Stimulated activated CD8-positive, alpha-beta memory T cell treated with anti-CD3 and anti-CD28 coated beads, Interleukin-15, amount 100 ng/mL, for 24 hours (primary cell): ENCODE results near the gene LRRC61.
"Not testable (repeated sequence)": the region's sequence is repeated elsewhere in the genome, so short reads cannot be mapped to it uniquely, and the experiment has no call there.

Source experiments
- DNase-seq: peaks from one replicate; pipeline ENCODE4 v3.0.0-alpha.2; 2020; ENCODE audit warnings: low read depth

Gene LRRC61

GRCh38 chr7:150307904-150308303 lies 15.3 kb upstream of the LRRC61 start:
- DNase-seq = no peak

GRCh38 chr7:150308575-150308974 lies 14.6 kb upstream of the LRRC61 start:
- DNase-seq = no peak

- no peak for DNase-seq
These were observed 12.0 kb upstream of the LRRC61 start for GRCh38 chr7:150311146-150311545.

- DNase-seq = no peak
These were observed 11.4 kb upstream of the LRRC61 start for GRCh38 chr7:150311711-150312110.

- not testable (repeated sequence) for DNase-seq
These were observed 10.3 kb upstream of the LRRC61 start for GRCh38 chr7:150312649-150313366.

GRCh38 chr7:150313367-150313809 lies 9.8 kb upstream of the LRRC61 start:
- DNase-seq = no peak

GRCh38 chr7:150313870-150314269 lies 9.3 kb upstream of the LRRC61 start:
- no peak for DNase-seq

- DNase-seq = no peak
These were observed 8.4 kb upstream of the LRRC61 start for GRCh38 chr7:150314639-150315239.

GRCh38 chr7:150316987-150317386 lies 6.2 kb upstream of the LRRC61 start:
- not testable (repeated sequence) for DNase-seq

- no peak for DNase-seq
These were observed 5.3 kb upstream of the LRRC61 start for GRCh38 chr7:150317748-150318444.

- no peak for DNase-seq
These were observed 1.4 kb upstream of the LRRC61 start for GRCh38 chr7:150321788-150322113.

- DNase-seq = no peak
These were observed 882 bp upstream of the LRRC61 start for GRCh38 chr7:150322114-150322832.

- DNase-seq = no peak
These were observed 672 bp downstream of the LRRC61 start for GRCh38 chr7:150323682-150324372.

GRCh38 chr7:150324373-150324961 lies 1.3 kb downstream of the LRRC61 start:
- no peak for DNase-seq

- DNase-seq = no peak
These were observed 2.0 kb downstream of the LRRC61 start for GRCh38 chr7:150325110-150325611.

GRCh38 chr7:150325901-150326300 lies 2.7 kb downstream of the LRRC61 start:
- no peak for DNase-seq

- no peak for DNase-seq
These were observed 3.6 kb downstream of the LRRC61 start for GRCh38 chr7:150326657-150327268.

GRCh38 chr7:150327308-150327707 lies 4.2 kb downstream of the LRRC61 start:
- DNase-seq = no peak

- no peak for DNase-seq
These were observed 6.4 kb downstream of the LRRC61 start for GRCh38 chr7:150329331-150330120.

GRCh38 chr7:150330211-150330885 lies 7.2 kb downstream of the LRRC61 start:
- no peak for DNase-seq
